Measurements from ENCODE around the gene NEURL4.
A peak's percentile ranks its signal among the peaks of the same experiment; 100 is the strongest.
"Not testable (repeated sequence)": the region's sequence is repeated elsewhere in the genome, so short reads cannot be mapped to it uniquely, and the experiment has no call there.

Gene NEURL4

GRCh38 chr17:7328840-7329373, at the start of gene NEURL4:
NEURL4 (minus strand) TSS chr17:7329335; CDS start chr17:7329312, 23 bp downstream.
- no peak for DNase-seq

DNA sequence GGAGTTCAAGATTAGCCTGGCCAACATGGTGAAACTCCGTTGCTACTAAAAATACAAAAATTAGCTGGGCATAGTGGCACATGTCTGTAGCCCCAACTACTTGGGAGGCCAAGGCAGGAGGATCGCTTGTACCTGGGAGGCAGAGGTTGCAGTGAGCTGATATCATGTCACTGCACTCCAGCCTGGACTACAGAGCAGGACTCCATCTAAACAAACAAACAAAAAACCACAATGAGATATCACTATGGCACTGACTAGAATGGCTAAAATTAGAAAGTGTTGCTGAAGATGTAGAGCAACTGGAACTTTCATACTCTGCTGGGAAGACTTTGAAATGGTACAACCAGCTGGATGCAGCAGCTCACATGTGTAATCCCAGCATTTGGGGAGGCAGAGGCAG, 45.2 kb upstream of the NEURL4 start:
- DNase-seq, result no peak

DNA sequence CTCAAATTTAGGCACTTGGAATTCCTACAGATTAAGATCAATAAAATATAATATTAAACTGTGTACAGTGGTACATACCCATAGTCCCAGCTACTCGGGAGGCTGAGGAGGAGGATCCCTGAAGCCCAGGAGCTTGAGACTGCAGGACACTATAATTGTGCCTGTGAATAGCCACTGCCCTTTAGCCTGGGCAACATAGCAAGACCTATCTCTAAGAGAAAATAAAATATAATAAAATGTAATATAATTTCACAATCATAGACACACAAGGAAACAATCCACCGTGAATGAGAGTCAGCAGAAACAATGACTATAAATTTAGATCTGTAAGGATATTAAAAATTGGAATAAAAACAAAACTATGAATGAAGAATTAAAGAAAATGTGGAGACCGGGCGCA, 41.7 kb upstream of the NEURL4 start:
- DNase-seq, result no peak

DNA sequence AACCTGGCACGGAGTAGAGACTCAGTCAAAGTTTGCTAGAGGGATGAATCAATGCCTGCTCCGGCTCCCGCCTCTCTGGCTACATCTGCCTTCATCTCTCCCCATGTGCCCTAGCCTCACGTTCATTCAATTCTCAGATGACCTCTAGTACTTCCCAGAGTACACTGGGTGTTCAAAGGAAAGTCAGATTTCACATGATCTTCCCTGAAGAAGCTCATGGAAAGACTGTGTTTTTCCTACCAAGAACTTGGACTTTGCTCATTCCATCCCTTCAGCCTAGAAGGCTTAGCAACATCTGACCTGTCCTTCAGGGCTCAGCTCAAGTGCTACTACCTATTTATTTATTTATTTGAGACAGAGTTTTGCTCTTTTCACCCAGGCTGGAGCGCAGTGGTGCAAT, 40.7 kb upstream of the NEURL4 start:
- no peak for DNase-seq

DNA sequence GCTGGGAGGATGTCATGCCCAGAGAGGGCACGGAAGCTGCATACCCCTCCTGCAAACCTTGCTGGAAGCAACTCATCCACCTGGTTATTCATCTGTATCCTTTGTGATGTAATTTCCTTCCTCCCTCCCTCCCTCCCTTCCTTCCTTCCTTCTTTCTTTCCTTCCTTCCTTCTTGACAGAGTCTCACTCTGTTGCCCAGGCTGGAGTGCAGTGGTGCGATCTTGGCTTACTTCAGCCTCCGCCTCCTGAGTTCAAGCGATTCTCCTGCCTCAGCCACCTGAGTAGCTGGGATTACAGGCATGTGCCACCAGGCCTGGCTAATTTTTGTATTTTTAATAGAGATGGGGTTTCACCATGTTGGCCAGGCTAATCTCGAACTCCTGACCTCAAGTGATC, 39.5 kb upstream of the NEURL4 start:
- DNase-seq, result not testable (repeated sequence)

DNA sequence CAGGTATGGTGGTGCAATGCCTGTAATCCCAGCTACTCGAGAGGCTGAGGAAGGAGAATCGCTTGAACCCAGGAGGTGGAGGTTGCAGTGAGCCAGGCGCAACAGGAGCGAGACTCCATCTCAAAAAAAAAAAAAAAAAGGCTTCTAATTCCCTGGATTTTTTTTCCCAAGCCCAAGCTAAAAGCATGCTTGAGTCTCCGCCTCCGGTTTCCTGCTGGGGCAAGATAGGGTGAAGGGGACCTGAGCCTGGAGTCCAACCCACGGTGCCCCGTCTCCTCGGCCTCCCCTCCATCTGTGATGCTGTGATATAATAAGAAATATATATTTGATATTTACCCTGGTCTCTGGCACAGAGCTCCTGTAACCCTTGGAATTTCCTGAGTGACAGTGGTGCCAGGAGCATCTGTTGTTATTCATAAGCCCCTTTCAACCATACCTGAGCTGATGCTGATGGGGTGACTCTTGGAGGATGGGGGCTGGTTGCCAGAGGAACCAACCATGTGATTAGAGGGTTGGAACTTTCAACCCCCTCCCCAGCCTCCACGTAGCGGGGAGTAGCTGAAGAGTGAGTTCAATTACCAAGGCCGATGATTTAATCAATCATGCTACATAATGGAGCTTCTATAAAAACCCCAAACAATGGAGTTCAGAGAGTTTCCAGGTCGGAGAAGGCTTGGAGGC, 38.9 kb upstream of the NEURL4 start:
- no peak for DNase-seq

- no peak for DNase-seq
Observed at GRCh38 chr17:7367083-7367482, 37.9 kb upstream of the NEURL4 start.

- not testable (repeated sequence) for DNase-seq
Observed at GRCh38 chr17:7365963-7366362, 36.8 kb upstream of the NEURL4 start.

DNA sequence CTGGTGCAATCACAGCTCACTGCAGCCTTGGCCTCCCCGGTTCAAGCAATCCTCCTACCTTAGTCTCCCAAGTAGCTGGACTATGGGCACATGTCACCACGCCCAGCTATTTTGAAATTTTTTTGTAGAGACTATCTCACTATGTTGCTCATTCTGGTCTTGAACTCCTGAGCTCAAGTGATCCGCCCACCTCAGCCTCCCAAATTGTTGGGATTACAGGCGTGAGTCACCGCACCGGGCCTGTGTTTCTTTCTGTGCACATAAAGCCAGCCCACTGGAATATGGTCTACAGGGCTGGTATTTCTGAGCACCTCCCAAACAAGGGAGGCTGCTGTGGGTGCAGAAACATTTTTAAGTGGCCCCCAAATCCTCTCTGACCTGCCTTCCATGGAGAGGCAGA, 34.2 kb upstream of the NEURL4 start:
- no peak for DNase-seq

GRCh38 chr17:7361906-7362305, 32.8 kb upstream of the NEURL4 start:
- no peak for DNase-seq

DNA sequence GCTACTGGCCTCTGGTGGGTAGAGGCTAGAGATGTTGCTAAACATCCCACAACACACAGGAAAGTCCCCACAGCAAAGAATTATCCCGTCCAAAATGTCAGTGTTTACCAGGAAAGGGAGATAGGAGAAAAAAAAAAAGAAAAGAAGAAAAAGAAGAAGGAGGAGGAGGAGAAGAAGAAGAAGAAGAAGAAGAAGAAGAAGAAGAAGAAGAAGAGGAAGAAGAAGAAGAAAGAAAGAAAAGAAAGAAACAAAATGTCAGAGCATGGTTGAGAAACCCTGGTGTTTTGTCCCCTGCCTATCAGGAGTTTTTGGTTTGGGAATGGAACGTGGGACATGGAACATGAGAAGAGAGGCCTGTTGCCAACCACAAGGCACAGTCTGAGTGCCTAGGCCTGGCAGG, 28.2 kb upstream of the NEURL4 start:
- DNase-seq, result no peak

- no peak for DNase-seq
Observed at GRCh38 chr17:7356756-7357155, 27.6 kb upstream of the NEURL4 start.

GRCh38 chr17:7356072-7356549, 27.0 kb upstream of the NEURL4 start:
- DNase-seq, result peak; percentile 90

GRCh38 chr17:7355573-7355972, 26.4 kb upstream of the NEURL4 start:
- DNase-seq, result no peak

DNA sequence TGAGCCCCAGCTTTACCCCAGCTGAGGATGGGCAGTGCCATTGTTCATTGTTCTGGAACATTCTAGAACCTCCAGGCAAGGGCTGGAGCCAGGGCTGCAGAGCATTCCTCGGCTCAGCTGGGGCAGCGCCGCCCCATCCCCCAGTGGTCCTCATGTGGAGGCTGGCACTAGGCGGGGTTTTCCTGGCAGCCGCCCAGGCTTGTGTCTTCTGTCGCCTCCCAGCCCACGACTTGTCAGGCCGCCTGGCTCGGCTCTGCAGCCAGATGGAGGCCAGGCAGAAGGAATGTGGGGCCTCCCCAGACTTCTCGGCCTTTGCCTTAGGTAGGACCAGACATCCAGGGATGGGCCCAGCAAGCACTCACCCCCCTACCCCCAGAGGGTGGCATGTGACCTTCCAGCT, 25.9 kb upstream of the NEURL4 start, which contains the start of gene TMEM95:
Gene TMEM95, plus strand, starts transcription at position 104 of the 400 bp plus-strand sequence. Its CDS starts 49 bp downstream, at position 153.
- DNase-seq, result no peak

- peak; percentile 41 for DNase-seq
Observed at GRCh38 chr17:7354262-7354843, 25.2 kb upstream of the NEURL4 start.

- no peak for DNase-seq
Observed at GRCh38 chr17:7352910-7353635, 23.9 kb upstream of the NEURL4 start.

- peak; percentile 35 for DNase-seq
Observed at GRCh38 chr17:7352503-7352889, 23.4 kb upstream of the NEURL4 start.

- peak; percentile 88 for DNase-seq
Observed at GRCh38 chr17:7351665-7352502, 22.7 kb upstream of the NEURL4 start, which contains the start of gene KCTD11. KCTD11 (plus strand) TSS chr17:7352162.

DNA sequence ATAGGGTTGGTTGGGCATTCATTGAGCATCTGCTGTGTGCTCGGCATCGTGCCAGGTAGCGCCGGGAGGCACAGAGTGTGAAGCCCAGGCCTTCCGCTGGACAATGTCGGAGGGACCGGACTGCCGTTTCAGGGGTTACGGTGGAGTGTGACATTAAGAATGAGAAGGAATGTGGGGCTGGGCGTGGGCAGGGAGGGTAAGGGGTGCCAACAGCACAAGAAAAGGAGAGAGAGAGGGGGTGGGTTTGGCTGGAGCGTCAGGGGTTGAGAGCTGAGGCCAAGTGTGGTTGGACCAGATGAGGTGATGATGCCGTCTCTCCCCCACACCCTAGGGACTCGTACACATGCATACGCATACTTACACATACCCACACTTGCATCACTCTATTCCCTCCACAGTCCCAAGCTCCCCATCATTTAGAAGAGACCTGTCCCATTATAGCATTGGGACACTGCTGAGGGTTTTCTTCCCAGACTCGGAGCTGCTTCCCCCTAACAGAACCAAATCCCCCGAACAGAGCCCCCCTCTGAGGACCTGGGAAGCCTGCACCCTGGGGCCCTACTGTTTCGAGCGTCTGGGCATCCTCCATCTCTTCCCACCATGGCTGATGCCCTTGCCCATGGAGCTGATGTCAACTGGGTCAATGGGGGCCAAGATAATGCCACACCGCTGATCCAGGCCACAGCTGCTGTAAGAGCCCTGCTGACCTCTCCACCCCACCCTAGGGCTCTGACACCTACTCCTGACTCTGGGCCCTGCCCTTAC, 19.5 kb upstream of the NEURL4 start:
- no peak for DNase-seq

DNA sequence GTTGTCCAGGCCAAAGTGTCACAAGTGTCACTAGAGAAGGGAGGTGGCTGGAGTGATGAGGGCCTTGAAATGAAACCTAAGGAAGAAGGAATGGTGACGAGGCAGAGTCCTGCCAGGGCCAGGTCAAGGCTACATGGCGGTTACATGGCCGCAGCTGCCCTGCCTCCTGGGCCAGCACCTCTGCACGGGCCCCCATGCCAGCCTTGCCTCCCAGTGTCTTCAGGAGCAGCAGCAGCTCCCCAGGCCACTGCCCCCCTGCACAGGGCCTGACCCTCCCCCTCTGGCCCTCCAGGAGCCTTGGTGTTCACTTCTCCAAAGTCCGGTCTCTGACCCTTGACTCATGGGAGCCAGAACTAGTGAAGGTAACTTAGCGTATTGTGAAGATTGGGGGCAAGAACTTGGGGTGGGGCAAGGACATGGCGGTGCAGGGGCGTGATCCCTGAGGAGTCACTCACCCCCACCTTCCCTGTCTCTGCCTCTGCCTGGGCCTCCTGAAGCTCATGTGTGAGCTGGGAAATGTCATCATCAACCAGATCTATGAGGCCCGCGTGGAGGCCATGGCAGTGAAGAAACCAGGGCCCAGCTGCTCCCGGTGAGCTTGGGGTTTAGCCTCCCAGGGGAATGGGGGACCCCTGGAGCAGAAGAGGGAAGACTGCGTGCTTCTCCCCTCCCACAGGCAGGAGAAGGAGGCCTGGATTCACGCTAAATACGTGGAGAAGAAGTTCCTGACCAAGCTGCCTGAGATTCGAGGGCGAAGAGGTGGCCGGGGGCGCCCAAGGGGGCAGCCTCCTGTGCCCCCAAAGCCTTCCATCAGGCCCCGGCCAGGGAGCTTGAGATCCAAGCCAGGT, 18.7 kb upstream of the NEURL4 start:
- DNase-seq, result no peak

Measured in stimulated activated CD4-positive, alpha-beta T cell treated with anti-CD3 and anti-CD28 coated beads, Interleukin-15, amount 100 ng/mL, for 24 hours (primary cell).